Upper lobe of right lung (tissue), 1 donor: ENCODE measurements around the gene PACRG. TPM values are rescaled to one million over a fixed set of nuclear protein-coding genes. Genes with fewer than 3 reads are reported as not detected.
A peak's percentile ranks its signal among the peaks of the same experiment; 100 is the strongest.

Source experiments
- ATAC-seq: fragments of 200-7000 bp; cut with Tn5 transposase; one replicate; pipeline ENCODE4 v1.9.1; 2020; ENCODE audit warnings: mild to moderate bottlenecking, moderate library complexity
- DNase-seq: peaks from one replicate; pipeline ENCODE4 v3.0.0-alpha.2; 2020
- H3K27ac ChIP-seq: fragments of 200-600 bp; one replicate; pipeline ENCODE4 v1.8.0; 2022
- H3K27me3 ChIP-seq: fragments of 200-600 bp; one replicate; pipeline ENCODE4 v1.8.0; 2022; ENCODE audit warnings: mild to moderate bottlenecking
- H3K36me3 ChIP-seq: fragments of 200-600 bp; one replicate; pipeline ENCODE4 v1.8.0; 2022
- H3K4me1 ChIP-seq: fragments of 200-600 bp; one replicate; pipeline ENCODE4 v1.8.0; 2022
- H3K4me3 ChIP-seq: fragments of 200-600 bp; one replicate; pipeline ENCODE4 v1.8.0; 2022; ENCODE audit warnings: mild to moderate bottlenecking
- H3K9me3 ChIP-seq: fragments of 200-600 bp; one replicate; pipeline ENCODE4 v1.8.0; 2022
- intact Hi-C: fragments of 100-400 bp; cut with DNase I; formaldehyde crosslinking; loops from one replicate; pipeline ENCODE4 v1.11.0; 2022
- total RNA-seq: library from RNA; stranded (reverse); fragmentation: NEBNext Ultra II Directional; extraction: Animal tissue kit (Norgen Biotek cat#: 25700); gene quantifications from one replicate; pipeline ENCODE4 v1.2.1, GENCODE V29; 2021
- TF ChIP-seq, protein P1 (sequence below): fragments of 200-600 bp; IDR thresholded peaks from one replicate; pipeline ENCODE4 v1.8.0; 2022; ENCODE audit warnings: antibody characterized with exemption
- donor health status: DM: no; HTN: yes; CAD: no; lungs with severe emphysema.

PACRG gene
- total RNA-seq, 1 donor from 2014 or later: 1.5 TPM

DNA sequence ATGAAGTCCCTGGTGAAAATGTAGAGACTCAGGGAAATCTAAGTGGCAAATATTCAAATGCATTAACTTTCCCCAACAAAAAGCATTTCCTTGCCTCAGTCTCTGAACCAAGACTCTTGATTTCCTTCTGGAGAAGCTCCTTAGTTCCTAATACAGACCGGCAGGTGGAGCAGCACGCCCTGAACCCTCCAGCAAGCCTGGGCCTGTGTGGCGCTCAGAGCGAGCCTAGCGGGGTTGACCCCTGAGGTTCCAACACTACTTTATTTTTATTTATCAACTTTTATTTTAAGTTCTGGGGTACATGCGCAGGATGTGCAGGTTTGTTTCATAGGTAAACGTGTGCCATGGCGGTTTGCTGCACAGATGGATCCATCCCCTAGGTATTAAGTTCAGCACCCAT is 50.8 kb downstream of the PACRG start:
- Histone ChIP-seq H3K27ac (no peak overlapping the region), H3K4me3 (no peak overlapping the region), H3K9me3 (peaks cover 8% of the 10 kb centered on the region), H3K36me3 (no peaks in the 10 kb centered on the region), H3K27me3 (no peaks in the 10 kb centered on the region), H3K4me1 (no peaks in the 10 kb centered on the region)
- intact Hi-C loops: no loop called here
- ATAC-seq (no peak), DNase-seq (no peak)
- TF ChIP-seq, protein P1, sequence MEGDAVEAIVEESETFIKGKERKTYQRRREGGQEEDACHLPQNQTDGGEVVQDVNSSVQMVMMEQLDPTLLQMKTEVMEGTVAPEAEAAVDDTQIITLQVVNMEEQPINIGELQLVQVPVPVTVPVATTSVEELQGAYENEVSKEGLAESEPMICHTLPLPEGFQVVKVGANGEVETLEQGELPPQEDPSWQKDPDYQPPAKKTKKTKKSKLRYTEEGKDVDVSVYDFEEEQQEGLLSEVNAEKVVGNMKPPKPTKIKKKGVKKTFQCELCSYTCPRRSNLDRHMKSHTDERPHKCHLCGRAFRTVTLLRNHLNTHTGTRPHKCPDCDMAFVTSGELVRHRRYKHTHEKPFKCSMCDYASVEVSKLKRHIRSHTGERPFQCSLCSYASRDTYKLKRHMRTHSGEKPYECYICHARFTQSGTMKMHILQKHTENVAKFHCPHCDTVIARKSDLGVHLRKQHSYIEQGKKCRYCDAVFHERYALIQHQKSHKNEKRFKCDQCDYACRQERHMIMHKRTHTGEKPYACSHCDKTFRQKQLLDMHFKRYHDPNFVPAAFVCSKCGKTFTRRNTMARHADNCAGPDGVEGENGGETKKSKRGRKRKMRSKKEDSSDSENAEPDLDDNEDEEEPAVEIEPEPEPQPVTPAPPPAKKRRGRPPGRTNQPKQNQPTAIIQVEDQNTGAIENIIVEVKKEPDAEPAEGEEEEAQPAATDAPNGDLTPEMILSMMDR: no peak

DNA sequence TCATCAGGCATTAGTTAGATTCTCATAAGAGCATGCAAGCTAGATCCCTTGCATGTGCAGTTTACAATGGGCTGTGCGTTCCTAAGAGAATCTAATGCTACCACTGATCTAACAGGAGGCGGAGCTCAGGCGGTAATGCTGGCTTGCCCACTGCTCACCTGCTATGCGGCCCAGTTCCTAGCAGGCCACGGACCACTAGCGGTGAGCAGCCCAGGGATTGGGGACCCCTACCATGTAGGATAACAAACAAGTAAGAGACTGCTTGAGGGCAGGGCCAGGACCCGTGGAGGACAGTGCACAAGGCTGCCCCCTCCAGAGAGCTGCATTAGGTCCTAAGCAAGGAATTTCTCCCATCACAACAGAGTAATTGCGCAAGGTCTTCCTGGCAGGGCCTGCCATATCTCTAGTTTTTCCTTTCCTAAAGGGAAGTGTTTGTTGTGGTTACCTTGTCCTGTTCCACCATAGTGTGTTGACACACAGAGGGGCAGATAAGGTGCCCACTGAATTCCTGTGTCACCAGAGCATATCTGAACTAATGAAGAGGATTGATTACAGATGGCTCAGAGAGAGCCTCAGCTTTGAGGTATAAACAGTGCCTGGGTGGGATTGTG is 58.0 kb downstream of the PACRG start:
- Histone ChIP-seq H3K4me1 (no peaks in the 10 kb centered on the region), H3K27ac (no peak overlapping the region), H3K36me3 (no peaks in the 10 kb centered on the region), H3K9me3 (peaks cover 7% of the 10 kb centered on the region), H3K27me3 (no peaks in the 10 kb centered on the region), H3K4me3 (no peak overlapping the region)
- TF ChIP-seq, protein P1: no peak
- no peak for DNase-seq
- ATAC-seq: peak; percentile 43
- intact Hi-C loops: no loop called here

DNA sequence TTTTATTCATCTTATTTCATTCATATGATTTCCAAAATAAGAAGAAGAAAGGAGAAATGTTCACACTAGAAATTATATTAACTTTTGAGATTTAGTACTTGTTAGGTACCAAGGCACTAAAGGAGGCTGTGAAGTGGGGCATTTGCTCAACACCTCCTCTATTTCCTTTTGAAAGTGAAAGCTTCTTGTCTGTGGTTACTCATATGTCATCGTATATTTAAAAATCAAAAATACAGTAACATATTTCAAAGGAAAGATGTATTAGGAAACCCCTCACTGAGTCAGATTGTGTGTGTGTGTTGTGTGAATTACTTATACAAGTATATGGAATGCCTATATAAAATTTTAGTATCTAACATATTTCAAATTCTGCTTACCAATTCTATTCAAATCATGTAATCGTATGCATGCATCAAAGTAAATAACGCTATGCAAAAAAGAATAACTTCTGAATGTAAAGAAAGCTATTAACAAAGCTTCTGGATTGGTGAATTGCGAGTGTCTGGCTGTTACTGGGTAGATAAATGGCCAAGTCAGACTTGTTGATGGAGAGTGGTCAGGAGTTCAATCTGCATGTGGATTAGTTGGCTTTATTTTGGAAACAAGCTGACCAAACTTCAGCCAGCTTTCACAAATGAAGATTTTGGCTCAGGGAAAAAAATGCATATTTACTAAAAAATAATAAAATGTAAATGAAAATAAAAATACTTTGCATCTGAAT is 70.9 kb downstream of the PACRG start:
- TF ChIP-seq, protein P1: no peak
- intact Hi-C loops: no loop called here
- DNase-seq: no peak

DNA sequence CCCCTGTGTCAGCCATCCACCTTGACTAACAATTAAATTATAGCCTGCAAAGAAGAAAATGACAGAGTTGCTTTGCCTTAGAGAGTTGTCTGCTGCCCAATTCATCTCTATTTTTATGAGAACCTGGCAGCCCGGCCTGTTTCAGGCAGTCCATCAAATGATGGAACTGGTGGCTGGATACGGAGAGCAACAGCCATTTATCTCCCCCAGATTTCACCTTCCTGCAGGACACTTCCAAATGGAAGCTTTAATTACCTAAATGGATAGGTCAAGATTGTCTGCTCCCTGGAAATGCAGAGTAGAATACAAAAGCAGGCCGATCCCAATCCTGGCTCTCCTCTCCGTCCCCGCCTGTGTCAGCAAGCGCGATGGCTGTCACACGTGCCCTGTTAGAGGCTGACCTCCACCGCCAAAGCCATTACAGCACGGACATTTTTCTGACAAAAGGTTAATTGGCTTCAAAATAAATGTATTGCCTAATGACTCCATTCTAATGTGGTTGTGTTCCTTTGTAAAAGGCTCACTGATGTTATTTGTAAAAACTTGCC is 86.7 kb downstream of the PACRG start:
- no peaks in the 10 kb centered on the region for H3K27me3 ChIP-seq
- ATAC-seq: no peak
- H3K36me3 ChIP-seq: no peaks in the 10 kb centered on the region
- no peak for DNase-seq
- no peaks in the 10 kb centered on the region for H3K9me3 ChIP-seq
- intact Hi-C loops: no loop called here
- no peaks in the 10 kb centered on the region for H3K4me1 ChIP-seq
- TF ChIP-seq, protein P1: no peak
- no peak overlapping the region for H3K27ac ChIP-seq
- no peak overlapping the region for H3K4me3 ChIP-seq

More for the DNA sequence above, 70.9 kb downstream of the PACRG start:
- H3K4me1 ChIP-seq: no peaks in the 10 kb centered on the region
- no peaks in the 10 kb centered on the region for H3K36me3 ChIP-seq
- H3K27ac ChIP-seq: no peak overlapping the region
- H3K9me3 ChIP-seq: no peaks in the 10 kb centered on the region
- ATAC-seq: no peak
- H3K27me3 ChIP-seq: no peaks in the 10 kb centered on the region
- no peak overlapping the region for H3K4me3 ChIP-seq

DNA sequence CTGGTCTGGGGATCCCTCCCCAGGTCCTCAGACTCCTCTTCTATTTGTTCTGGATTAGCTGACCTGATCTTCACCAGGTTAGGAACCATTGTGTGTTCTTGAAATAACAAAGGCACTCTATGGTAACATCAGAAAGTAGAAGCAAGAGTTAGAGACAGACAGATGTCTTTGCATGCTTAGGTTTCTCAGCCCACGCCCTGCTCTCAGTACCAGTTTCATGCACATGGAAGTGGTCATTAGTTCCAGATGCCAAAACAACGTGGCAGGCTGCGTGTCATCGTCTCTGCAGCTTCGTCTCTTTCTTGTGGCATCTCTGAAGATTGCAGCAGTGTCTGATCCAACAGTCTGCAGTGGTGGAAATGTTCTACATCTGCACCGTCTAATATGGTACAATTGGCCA is 89.4 kb downstream of the PACRG start:
- intact Hi-C loops: no loop called here
- Histone ChIP-seq H3K36me3 (no peaks in the 10 kb centered on the region), H3K4me1 (no peaks in the 10 kb centered on the region), H3K9me3 (no peaks in the 10 kb centered on the region), H3K27ac (no peak overlapping the region), H3K27me3 (no peaks in the 10 kb centered on the region), H3K4me3 (no peak overlapping the region)
- no peak for ATAC-seq
- TF ChIP-seq, protein P1: no peak
- DNase-seq: no peak
